Measurements from ENCODE around the gene CT55.
"Not testable (repeated sequence)": the region's sequence is repeated elsewhere in the genome, so short reads cannot be mapped to it uniquely, and the experiment has no call there.

Gene CT55

GRCh38 chrX:135178636-135179035 lies 7.4 kb upstream of the CT55 start:
- Histone ChIP-seq H3K27me3 (ENCODE audit: low read depth, low read length) (peaks cover 4% of the 10 kb centered on the region), H4K20me1 (ENCODE audit: insufficient read depth, low read length) (no peaks in the 10 kb centered on the region), H3K4me2 (ENCODE audit: low read length) (no peak overlapping the region), H2AFZ (ENCODE audit: low read depth, low read length) (no peak overlapping the region), H3K79me2 (ENCODE audit: low read length) (no peaks in the 10 kb centered on the region), H3K4me1 (ENCODE audit: low read length) (peaks cover 7% of the 10 kb centered on the region), H3K27ac (ENCODE audit: low read length) (no peak overlapping the region), H3K4me3 (ENCODE audit: low read length) (no peak overlapping the region), H3K9me3 (ENCODE audit: insufficient read depth, low read length) (no peaks in the 10 kb centered on the region), H3K9ac (ENCODE audit: low read length) (no peak overlapping the region), H3K36me3 (replicated peaks; ENCODE audit: low read depth, low read length) (no peaks in the 10 kb centered on the region)
- TF ChIP-seq EZH2phosphoT487 (IDR thresholded peaks at IDR 0.05; ENCODE audit: low read depth): no peak
- TF ChIP-seq CTCF (IDR thresholded peaks at IDR 0.05; ENCODE audit: low read depth, low read length): no peak

- Histone ChIP-seq H3K4me1 (ENCODE audit: low read length) (no peaks in the 10 kb centered on the region), H3K4me2 (ENCODE audit: low read length) (no peak overlapping the region), H2AFZ (ENCODE audit: low read depth, low read length) (no peak overlapping the region), H3K79me2 (ENCODE audit: low read length) (no peaks in the 10 kb centered on the region), H3K36me3 (replicated peaks; ENCODE audit: low read depth, low read length) (no peaks in the 10 kb centered on the region), H3K4me3 (ENCODE audit: low read length) (no peak overlapping the region), H3K27ac (ENCODE audit: low read length) (no peak overlapping the region), H4K20me1 (ENCODE audit: insufficient read depth, low read length) (no peaks in the 10 kb centered on the region), H3K9me3 (ENCODE audit: insufficient read depth, low read length) (no peaks in the 10 kb centered on the region), H3K27me3 (ENCODE audit: low read depth, low read length) (0 out of 2 replicates have a peak, but pooled peaks cover 5% of the 10 kb centered on the region), H3K9ac (ENCODE audit: low read length) (no peak overlapping the region)
- TF ChIP-seq EZH2phosphoT487 (IDR thresholded peaks at IDR 0.05; ENCODE audit: low read depth) (no peak), CTCF (IDR thresholded peaks at IDR 0.05; ENCODE audit: low read depth, low read length) (no peak)
These were observed 730 bp downstream of the CT55 start for GRCh38 chrX:135170468-135170867.

- H3K27me3 ChIP-seq (ENCODE audit: low read depth, low read length); H3K9me3 ChIP-seq (ENCODE audit: insufficient read depth, low read length); H4K20me1 ChIP-seq (ENCODE audit: insufficient read depth, low read length); H2AFZ ChIP-seq (ENCODE audit: low read depth, low read length); H3K4me1 ChIP-seq (ENCODE audit: low read length); H3K9ac ChIP-seq (ENCODE audit: low read length); H3K36me3 ChIP-seq (replicated peaks; ENCODE audit: low read depth, low read length); H3K4me3 ChIP-seq (ENCODE audit: low read length); H3K4me2 ChIP-seq (ENCODE audit: low read length); H3K27ac ChIP-seq (ENCODE audit: low read length); H3K79me2 ChIP-seq (ENCODE audit: low read length): not testable (repeated sequence)
These were observed 1.7 kb downstream of the CT55 start for GRCh38 chrX:135169534-135169933.

GRCh38 chrX:135168486-135168885 lies 2.7 kb downstream of the CT55 start:
- Histone ChIP-seq H2AFZ (ENCODE audit: low read depth, low read length) (no peak overlapping the region), H3K36me3 (replicated peaks; ENCODE audit: low read depth, low read length) (no peaks in the 10 kb centered on the region), H4K20me1 (ENCODE audit: insufficient read depth, low read length) (no peaks in the 10 kb centered on the region), H3K27ac (ENCODE audit: low read length) (no peak overlapping the region), H3K4me2 (ENCODE audit: low read length) (no peak overlapping the region), H3K9me3 (ENCODE audit: insufficient read depth, low read length) (no peaks in the 10 kb centered on the region), H3K27me3 (ENCODE audit: low read depth, low read length) (0 out of 2 replicates have a peak, but pooled peaks cover 8% of the 10 kb centered on the region), H3K79me2 (ENCODE audit: low read length) (no peaks in the 10 kb centered on the region), H3K4me3 (ENCODE audit: low read length) (no peak overlapping the region), H3K4me1 (ENCODE audit: low read length) (no peaks in the 10 kb centered on the region), H3K9ac (ENCODE audit: low read length) (no peak overlapping the region)
- TF ChIP-seq CTCF (IDR thresholded peaks at IDR 0.05; ENCODE audit: low read depth, low read length) (no peak), EZH2phosphoT487 (IDR thresholded peaks at IDR 0.05; ENCODE audit: low read depth) (no peak)

GRCh38 chrX:135154688-135155087 lies 16.5 kb downstream of the CT55 start:
- not testable (repeated sequence) for H3K9me3 ChIP-seq (ENCODE audit: insufficient read depth, low read length); H3K4me1 ChIP-seq (ENCODE audit: low read length); H3K79me2 ChIP-seq (ENCODE audit: low read length); H2AFZ ChIP-seq (ENCODE audit: low read depth, low read length); H3K27ac ChIP-seq (ENCODE audit: low read length); H3K9ac ChIP-seq (ENCODE audit: low read length); H3K4me2 ChIP-seq (ENCODE audit: low read length); H3K4me3 ChIP-seq (ENCODE audit: low read length); H4K20me1 ChIP-seq (ENCODE audit: insufficient read depth, low read length); H3K27me3 ChIP-seq (ENCODE audit: low read depth, low read length); H3K36me3 ChIP-seq (replicated peaks; ENCODE audit: low read depth, low read length)

GRCh38 chrX:135126145-135126544 lies 45.1 kb downstream of the CT55 start:
- H3K4me3 ChIP-seq (ENCODE audit: low read length); H3K36me3 ChIP-seq (replicated peaks; ENCODE audit: low read depth, low read length); H3K27me3 ChIP-seq (ENCODE audit: low read depth, low read length); H3K9ac ChIP-seq (ENCODE audit: low read length); H3K9me3 ChIP-seq (ENCODE audit: insufficient read depth, low read length); H4K20me1 ChIP-seq (ENCODE audit: insufficient read depth, low read length); H3K79me2 ChIP-seq (ENCODE audit: low read length); H3K27ac ChIP-seq (ENCODE audit: low read length); H2AFZ ChIP-seq (ENCODE audit: low read depth, low read length); H3K4me1 ChIP-seq (ENCODE audit: low read length); H3K4me2 ChIP-seq (ENCODE audit: low read length): not testable (repeated sequence)

GRCh38 chrX:135120056-135120576 lies 51.1 kb downstream of the CT55 start, which contains the start of gene ETDB:
ETDB (minus strand) TSS chrX:135120526; CDS start chrX:135119261, 1,265 bp downstream.
- not testable (repeated sequence) for H3K36me3 ChIP-seq (replicated peaks; ENCODE audit: low read depth, low read length); H3K27me3 ChIP-seq (ENCODE audit: low read depth, low read length); H3K4me3 ChIP-seq (ENCODE audit: low read length); H4K20me1 ChIP-seq (ENCODE audit: insufficient read depth, low read length); H3K9me3 ChIP-seq (ENCODE audit: insufficient read depth, low read length); H3K79me2 ChIP-seq (ENCODE audit: low read length); H2AFZ ChIP-seq (ENCODE audit: low read depth, low read length); H3K4me1 ChIP-seq (ENCODE audit: low read length); H3K4me2 ChIP-seq (ENCODE audit: low read length); H3K9ac ChIP-seq (ENCODE audit: low read length)
- peak within 1 kb of the TSS; percentile 30; the same call in 1 of the 2 replicates for H3K27ac ChIP-seq (ENCODE audit: low read length)
